SK-N-DZ (cell line): Measurements from ENCODE around the gene AOC1.

Experiments
- DNase-seq: peaks from one replicate; pipeline ENCODE4 v3.0.0-alpha.2; 2015; ENCODE audit warnings: low spot score

Gene AOC1

GRCh38 chr7:150896562-150897209, 44.4 kb downstream of the AOC1 start:
- DNase-seq = no peak

- DNase-seq = no peak
Observed at GRCh38 chr7:150897502-150898474, 45.5 kb downstream of the AOC1 start.

GRCh38 chr7:150898475-150899011, 46.2 kb downstream of the AOC1 start:
- DNase-seq = peak; percentile 75

GRCh38 chr7:150900675-150901074, 48.4 kb downstream of the AOC1 start:
- no peak for DNase-seq

GRCh38 chr7:150901160-150902035, 49.1 kb downstream of the AOC1 start:
- DNase-seq = no peak

GRCh38 chr7:150902078-150903033, 50.0 kb downstream of the AOC1 start:
- DNase-seq = no peak

GRCh38 chr7:150903606-150904005, 51.3 kb downstream of the AOC1 start:
- DNase-seq = no peak

- DNase-seq = no peak
Observed at GRCh38 chr7:150904011-150904909, 51.9 kb downstream of the AOC1 start.

GRCh38 chr7:150908173-150908572, 55.9 kb downstream of the AOC1 start:
- DNase-seq = no peak

GRCh38 chr7:150909200-150909995, 57.1 kb downstream of the AOC1 start:
- no peak for DNase-seq

GRCh38 chr7:150910305-150910995, 58.1 kb downstream of the AOC1 start:
- peak; percentile 47 for DNase-seq

- peak; percentile 36 for DNase-seq
Observed at GRCh38 chr7:150910996-150911422, 58.7 kb downstream of the AOC1 start.
